ENCODE data around the gene UBR3.
"Not testable (repeated sequence)": the region's sequence is repeated elsewhere in the genome, so short reads cannot be mapped to it uniquely, and the experiment has no call there.

The UBR3 gene

GRCh38 chr2:170113168-170113894, 286.1 kb downstream of the UBR3 start:
- Mint-ChIP-seq H3K27me3 (ENCODE audit: low read depth) (no peaks in the 10 kb centered on the region), H3K36me3 (ENCODE audit: low read depth) (no peaks in the 10 kb centered on the region), H3K4me1 (ENCODE audit: low read depth) (no peaks in the 10 kb centered on the region), H3K4me3 (no peak overlapping the region), H3K27ac (no peak overlapping the region), H3K9me3 (no peaks in the 10 kb centered on the region)

- no peaks in the 10 kb centered on the region for H3K27me3 Mint-ChIP-seq (ENCODE audit: low read depth)
- H3K4me1 Mint-ChIP-seq (ENCODE audit: low read depth): no peaks in the 10 kb centered on the region
- H3K9me3 Mint-ChIP-seq: no peaks in the 10 kb centered on the region
- no peak overlapping the region for H3K4me3 Mint-ChIP-seq
- H3K27ac Mint-ChIP-seq: no peak overlapping the region
- no peaks in the 10 kb centered on the region for H3K36me3 Mint-ChIP-seq (ENCODE audit: low read depth)
Observed at GRCh38 chr2:170115501-170116229, 288.4 kb downstream of the UBR3 start.

GRCh38 chr2:170118641-170119040, 291.4 kb downstream of the UBR3 start:
- H3K36me3 Mint-ChIP-seq (ENCODE audit: low read depth): no peaks in the 10 kb centered on the region
- no peaks in the 10 kb centered on the region for H3K27me3 Mint-ChIP-seq (ENCODE audit: low read depth)
- no peak overlapping the region for H3K27ac Mint-ChIP-seq
- H3K4me3 Mint-ChIP-seq: no peak overlapping the region
- no peaks in the 10 kb centered on the region for H3K4me1 Mint-ChIP-seq (ENCODE audit: low read depth)
- H3K9me3 Mint-ChIP-seq: no peaks in the 10 kb centered on the region

GRCh38 chr2:170119326-170119725, 292.1 kb downstream of the UBR3 start:
- not testable (repeated sequence) for H3K27me3 Mint-ChIP-seq (ENCODE audit: low read depth); H3K27ac Mint-ChIP-seq; H3K9me3 Mint-ChIP-seq; H3K36me3 Mint-ChIP-seq (ENCODE audit: low read depth); H3K4me1 Mint-ChIP-seq (ENCODE audit: low read depth); H3K4me3 Mint-ChIP-seq

GRCh38 chr2:170121689-170122088, 294.4 kb downstream of the UBR3 start:
- H3K4me1 Mint-ChIP-seq (ENCODE audit: low read depth): no peaks in the 10 kb centered on the region
- no peaks in the 10 kb centered on the region for H3K36me3 Mint-ChIP-seq (ENCODE audit: low read depth)
- no peak overlapping the region for H3K4me3 Mint-ChIP-seq
- no peaks in the 10 kb centered on the region for H3K27me3 Mint-ChIP-seq (ENCODE audit: low read depth)
- H3K27ac Mint-ChIP-seq: no peak overlapping the region
- H3K9me3 Mint-ChIP-seq: no peaks in the 10 kb centered on the region

- H3K27ac Mint-ChIP-seq: no peak overlapping the region
- H3K4me1 Mint-ChIP-seq (ENCODE audit: low read depth): no peaks in the 10 kb centered on the region
- no peaks in the 10 kb centered on the region for H3K9me3 Mint-ChIP-seq
- peaks cover 6% of the 10 kb centered on the region for H3K27me3 Mint-ChIP-seq (ENCODE audit: low read depth)
- H3K4me3 Mint-ChIP-seq: no peak overlapping the region
- no peaks in the 10 kb centered on the region for H3K36me3 Mint-ChIP-seq (ENCODE audit: low read depth)
Observed at GRCh38 chr2:170122883-170123547, 295.8 kb downstream of the UBR3 start.

- peaks cover 9% of the 10 kb centered on the region for H3K27me3 Mint-ChIP-seq (ENCODE audit: low read depth)
- H3K4me1 Mint-ChIP-seq (ENCODE audit: low read depth): no peaks in the 10 kb centered on the region
- H3K9me3 Mint-ChIP-seq: no peaks in the 10 kb centered on the region
- no peaks in the 10 kb centered on the region for H3K36me3 Mint-ChIP-seq (ENCODE audit: low read depth)
- H3K4me3 Mint-ChIP-seq: no peak overlapping the region
- H3K27ac Mint-ChIP-seq: no peak overlapping the region
Observed at GRCh38 chr2:170123593-170123992, 296.3 kb downstream of the UBR3 start.

- H3K36me3 Mint-ChIP-seq (ENCODE audit: low read depth); H3K4me3 Mint-ChIP-seq; H3K4me1 Mint-ChIP-seq (ENCODE audit: low read depth); H3K27ac Mint-ChIP-seq; H3K9me3 Mint-ChIP-seq: not testable (repeated sequence)
- H3K27me3 Mint-ChIP-seq (ENCODE audit: low read depth): peaks cover 17% of the 10 kb centered on the region
Observed at GRCh38 chr2:170126138-170126728, 299.0 kb downstream of the UBR3 start.
